Heart left ventricle (tissue), 13 donors: ENCODE results near the gene WDR6.

Experiments
- POLR2A ChIP-seq, 2 donors: fragments of 450-650 bp; IDR thresholded peaks; one replicate each; pipeline ENCODE4 v1.6.1; 2017; ENCODE audit warnings: antibody characterized with exemption in 2 of 2, mild to moderate bottlenecking in 2 of 2, moderate library complexity in 2 of 2
- TF ChIP-seq, protein P1 (sequence below), 12 donors: fragments of 200-600 bp; sonication (generic) in 4 of 12; IDR thresholded peaks; one replicate each; pipeline versions ENCODE4 v1.5.0 to v1.8.0; 2018 to 2022; ENCODE audit warnings: antibody characterized with exemption in 12 of 12, mild to moderate bottlenecking in 5 of 12
- donor health status: ischemic (EF 13 %, LVEDD 7.1; RV severe dilation, severe dysfunction).
- donor health status: DM: no; HTN: yes; CAD: no.
- donor health status: DM: no; HTN: no; CAD: no.
- donor health status: ischemic (EF 25% LVEDD 6.9; RV normal size, moderate dysfunction).
- donor health status: ischemic (EF 25% LVEDD 5.7; RV mildly dilated, moderate dysfunction).
- donor health status: ischemic (EF 35%, LVEDD 5.7; RV mildly dilated, moderate dysfunction).
- donor health status: nonischemic (EF 11% LVEDD 7.7; RV severe dilation, severe dysfunction).
- donor health status: DM: yes; HTN: yes; CAD: no.
- donor health status: PGD.
- donor health status: ischemic (EF 29% LVEDD 5.4; RV normal size, mild dysfunction).
- donor health status: nonischemic (EF 23%, LVEDD 6.1; RV moderate dilation, normal function).

DNA sequence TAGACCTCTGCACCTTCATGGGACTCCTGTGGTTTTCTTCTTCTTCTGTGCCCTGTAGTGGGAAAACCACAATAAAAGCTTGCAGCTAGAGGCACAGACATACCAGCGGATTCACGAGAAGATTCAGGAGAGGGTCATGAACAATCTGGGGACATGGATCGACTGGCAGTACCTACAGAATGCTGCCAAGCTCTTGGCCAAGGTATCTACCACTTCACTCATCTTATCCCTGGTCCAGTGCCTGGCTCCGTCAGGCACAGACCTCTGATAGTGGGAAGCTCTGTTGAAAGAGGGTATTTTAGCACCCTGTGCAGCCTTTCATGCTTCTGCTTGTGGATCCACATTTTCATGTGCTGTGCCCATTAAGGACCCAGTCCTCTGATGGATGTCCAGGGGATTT lies 26.9 kb upstream of the WDR6 start:
- TF ChIP-seq, protein P1, sequence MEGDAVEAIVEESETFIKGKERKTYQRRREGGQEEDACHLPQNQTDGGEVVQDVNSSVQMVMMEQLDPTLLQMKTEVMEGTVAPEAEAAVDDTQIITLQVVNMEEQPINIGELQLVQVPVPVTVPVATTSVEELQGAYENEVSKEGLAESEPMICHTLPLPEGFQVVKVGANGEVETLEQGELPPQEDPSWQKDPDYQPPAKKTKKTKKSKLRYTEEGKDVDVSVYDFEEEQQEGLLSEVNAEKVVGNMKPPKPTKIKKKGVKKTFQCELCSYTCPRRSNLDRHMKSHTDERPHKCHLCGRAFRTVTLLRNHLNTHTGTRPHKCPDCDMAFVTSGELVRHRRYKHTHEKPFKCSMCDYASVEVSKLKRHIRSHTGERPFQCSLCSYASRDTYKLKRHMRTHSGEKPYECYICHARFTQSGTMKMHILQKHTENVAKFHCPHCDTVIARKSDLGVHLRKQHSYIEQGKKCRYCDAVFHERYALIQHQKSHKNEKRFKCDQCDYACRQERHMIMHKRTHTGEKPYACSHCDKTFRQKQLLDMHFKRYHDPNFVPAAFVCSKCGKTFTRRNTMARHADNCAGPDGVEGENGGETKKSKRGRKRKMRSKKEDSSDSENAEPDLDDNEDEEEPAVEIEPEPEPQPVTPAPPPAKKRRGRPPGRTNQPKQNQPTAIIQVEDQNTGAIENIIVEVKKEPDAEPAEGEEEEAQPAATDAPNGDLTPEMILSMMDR (IDR thresholded peaks at IDR 0.05) = no peak
- TF ChIP-seq POLR2A (IDR thresholded peaks at IDR 0.05) = no peak
